SK-N-DZ (cell line): ENCODE data around the gene CHMP4A.
"Not testable (repeated sequence)": the region's sequence is repeated elsewhere in the genome, so short reads cannot be mapped to it uniquely, and the experiment has no call there.

Experiments
- DNase-seq: peaks from one replicate; pipeline ENCODE4 v3.0.0-alpha.2; 2015; ENCODE audit warnings: low spot score

The CHMP4A gene

GRCh38 chr14:24226473-24226872 is 13.2 kb upstream of the CHMP4A start:
- no peak for DNase-seq

- no peak for DNase-seq
Measured at GRCh38 chr14:24224618-24225071, 11.4 kb upstream of the CHMP4A start.

DNA sequence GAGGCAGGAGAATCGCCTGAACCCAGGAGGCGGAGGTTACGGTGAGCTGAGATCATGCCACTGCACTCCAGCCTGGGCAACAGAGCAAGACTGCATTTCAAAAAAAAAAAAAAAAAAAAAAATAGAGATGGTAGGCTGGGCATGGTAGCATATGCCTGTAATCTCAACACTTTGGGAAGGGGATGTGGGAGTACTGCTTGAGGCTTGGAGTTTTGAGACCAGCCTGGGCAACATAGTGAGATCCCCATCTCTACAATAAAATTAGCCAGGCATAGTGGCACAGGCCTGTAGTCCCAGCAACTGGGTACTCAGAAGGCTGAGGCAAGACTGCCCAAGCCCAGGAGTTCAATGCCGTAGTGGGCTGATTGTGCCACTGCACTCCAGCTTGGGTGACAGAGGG is 9.7 kb upstream of the CHMP4A start:
- DNase-seq, result not testable (repeated sequence)

DNA sequence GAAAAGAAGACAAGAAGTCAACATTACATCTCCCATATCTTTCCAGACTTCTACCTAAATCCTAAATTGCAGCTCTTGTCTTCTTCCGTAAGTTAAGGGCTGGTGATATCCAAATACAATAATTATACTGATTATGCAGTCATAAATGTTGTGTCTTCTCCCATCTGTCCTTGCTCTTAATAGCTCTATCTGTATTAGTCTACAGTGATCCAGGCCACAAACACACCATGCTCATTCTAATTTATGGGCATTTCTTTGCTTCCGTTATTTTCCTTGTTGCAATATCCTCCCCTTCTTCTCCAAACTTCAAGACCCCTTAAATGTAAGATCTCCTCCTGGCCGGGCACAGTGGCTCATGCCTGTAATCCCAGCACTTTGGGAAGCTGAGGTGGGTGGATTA is 6.2 kb upstream of the CHMP4A start:
- no peak for DNase-seq

DNA sequence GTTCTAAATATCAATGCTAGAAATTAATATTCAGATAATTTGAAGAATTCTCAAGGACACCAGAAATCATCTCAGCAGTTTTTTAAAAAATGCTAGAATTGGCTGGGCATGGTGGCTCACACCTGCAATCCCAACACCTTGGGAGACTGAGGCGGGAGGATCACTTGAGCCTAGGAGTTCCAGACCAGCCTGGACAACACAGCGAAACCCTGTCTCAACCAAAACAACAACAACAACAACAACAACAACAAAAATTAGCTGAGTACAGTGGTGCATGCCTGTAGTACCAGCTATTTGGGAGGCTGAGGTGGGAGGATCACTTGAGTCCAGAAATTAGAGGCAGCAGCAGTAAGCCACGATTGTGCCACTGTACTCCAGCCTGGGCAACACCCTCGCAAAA is 5.8 kb upstream of the CHMP4A start:
- DNase-seq, result no peak

GRCh38 chr14:24216876-24217275 is 3.6 kb upstream of the CHMP4A start:
- not testable (repeated sequence) for DNase-seq

GRCh38 chr14:24216345-24216699 is 3.0 kb upstream of the CHMP4A start:
- DNase-seq, result no peak

GRCh38 chr14:24215495-24216344 is 2.4 kb upstream of the CHMP4A start, which contains the start of gene MDP1:
TSS of gene MDP1 (minus strand) at chr14:24216066. CDS start at chr14:24215955, 111 bp downstream.
- peak; percentile 89 for DNase-seq

GRCh38 chr14:24213866-24214662 is 776 bp upstream of the CHMP4A start:
- no peak for DNase-seq

DNA sequence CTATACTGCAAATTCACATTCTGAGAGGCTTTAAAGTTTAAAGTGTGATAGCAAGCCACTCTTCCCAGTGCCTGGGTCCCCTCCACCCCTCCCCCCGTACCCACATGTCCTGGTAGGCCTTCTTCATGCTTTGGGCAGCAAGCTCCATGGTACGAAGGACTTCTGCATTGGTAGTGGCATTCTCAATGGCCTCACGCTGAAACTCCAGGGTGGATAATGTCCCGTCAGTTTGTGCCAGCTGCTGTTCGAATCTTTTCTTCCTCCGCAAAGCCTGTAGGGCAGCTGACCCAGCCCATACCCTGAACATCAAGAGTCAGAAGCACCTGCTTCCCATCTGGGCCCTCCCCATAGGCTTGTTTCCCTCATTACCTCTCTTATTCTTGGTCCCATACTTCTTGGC is 2.0 kb downstream of the CHMP4A start:
- no peak for DNase-seq

- no peak for DNase-seq
Measured at GRCh38 chr14:24207625-24208024, 5.7 kb downstream of the CHMP4A start.

DNA sequence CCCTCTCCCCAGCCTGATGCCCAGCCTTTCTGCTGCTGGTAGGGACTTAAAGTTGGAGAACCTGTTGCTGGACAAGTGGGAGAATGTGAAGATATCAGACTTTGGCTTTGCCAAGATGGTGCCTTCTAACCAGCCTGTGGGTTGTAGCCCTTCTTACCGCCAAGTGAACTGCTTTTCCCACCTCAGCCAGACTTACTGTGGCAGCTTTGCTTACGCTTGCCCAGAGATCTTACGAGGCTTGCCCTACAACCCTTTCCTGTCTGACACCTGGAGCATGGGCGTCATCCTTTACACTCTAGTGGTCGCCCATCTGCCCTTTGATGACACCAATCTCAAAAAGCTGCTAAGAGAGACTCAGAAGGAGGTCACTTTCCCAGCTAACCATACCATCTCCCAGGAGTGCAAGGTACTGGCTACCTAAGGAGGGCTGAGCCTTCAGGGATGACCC is 6.2 kb downstream of the CHMP4A start:
- DNase-seq, result no peak

DNA sequence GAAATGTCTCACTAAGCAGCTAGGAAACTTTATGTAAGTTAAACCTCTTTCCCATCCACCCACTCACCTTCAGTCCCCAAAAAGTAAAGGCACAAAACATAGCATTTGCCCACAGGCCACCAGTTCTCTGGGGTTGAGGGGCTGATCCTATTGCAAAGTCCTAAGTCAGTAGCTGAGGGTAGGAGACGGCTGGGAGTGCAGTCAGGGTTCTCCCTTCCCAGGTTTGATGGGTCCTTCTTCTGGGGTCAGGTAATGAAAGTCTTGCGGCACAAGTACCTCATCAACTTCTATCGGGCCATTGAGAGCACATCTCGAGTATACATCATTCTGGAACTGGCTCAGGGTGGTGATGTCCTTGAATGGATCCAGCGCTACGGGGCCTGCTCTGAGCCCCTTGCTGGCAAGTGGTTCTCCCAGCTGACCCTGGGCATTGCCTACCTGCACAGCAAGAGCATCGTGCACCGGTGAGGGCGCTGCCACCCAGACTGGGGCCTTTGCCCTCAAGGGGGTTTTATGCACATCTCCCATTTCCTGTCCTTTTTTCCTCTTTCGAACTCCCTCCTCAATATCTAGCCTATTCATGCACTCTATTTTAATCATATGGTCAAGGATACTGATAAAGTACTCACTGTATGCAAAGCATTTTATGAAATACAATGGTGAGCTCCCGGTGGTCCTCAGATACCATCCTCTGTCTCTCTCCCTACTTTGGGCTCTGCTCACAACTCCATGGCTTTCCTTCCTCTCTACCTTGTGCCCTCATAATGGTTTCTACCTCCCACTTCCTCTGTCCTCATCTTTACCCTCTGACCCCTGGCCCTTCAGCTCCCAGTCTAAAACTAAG is 6.8 kb downstream of the CHMP4A start:
- no peak for DNase-seq

DNA sequence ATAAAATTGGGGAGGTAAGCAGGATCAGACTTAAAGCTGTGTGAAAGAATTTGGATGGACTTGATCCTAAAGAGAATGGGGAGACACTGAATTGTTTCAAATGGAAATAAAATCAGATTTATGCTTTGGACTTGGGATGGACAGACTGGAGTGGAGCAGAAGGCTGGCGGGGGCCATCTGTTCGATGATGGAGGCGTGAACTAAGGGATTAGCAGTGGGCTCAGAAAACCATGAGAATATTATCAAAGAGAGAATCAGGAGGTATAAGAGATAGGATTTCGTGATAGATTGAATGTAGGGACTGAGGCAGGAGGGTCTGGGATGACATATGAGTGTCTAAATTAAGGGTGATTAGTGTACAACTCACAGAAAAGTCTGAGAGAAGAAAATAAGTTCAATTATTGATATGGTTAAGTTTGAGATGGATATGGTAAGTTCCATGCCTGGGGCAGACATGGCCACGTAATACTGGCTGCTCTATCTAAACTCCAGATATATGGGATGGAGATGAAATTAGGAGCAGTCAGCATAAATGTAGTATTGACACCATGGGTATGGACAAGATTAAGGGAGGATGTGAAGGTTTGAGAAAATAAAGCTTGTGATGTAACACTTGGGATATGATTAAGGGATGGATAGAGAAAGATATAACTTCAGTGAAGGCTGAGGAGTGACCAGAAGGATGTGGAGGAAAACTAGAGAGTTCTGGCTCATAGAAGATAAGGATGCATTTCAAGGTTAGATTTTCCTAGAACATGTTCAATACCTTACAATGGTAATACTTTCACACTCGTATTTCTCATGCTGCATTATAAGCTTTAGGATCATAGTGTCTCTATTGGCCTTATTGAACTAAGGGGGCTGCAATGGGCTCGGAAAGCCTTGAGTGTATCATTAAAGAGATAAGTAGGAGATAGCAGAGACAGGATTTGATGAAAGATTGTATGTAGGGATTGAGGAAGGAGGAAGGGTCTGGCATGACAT is 8.8 kb downstream of the CHMP4A start:
- DNase-seq, result no peak

DNA sequence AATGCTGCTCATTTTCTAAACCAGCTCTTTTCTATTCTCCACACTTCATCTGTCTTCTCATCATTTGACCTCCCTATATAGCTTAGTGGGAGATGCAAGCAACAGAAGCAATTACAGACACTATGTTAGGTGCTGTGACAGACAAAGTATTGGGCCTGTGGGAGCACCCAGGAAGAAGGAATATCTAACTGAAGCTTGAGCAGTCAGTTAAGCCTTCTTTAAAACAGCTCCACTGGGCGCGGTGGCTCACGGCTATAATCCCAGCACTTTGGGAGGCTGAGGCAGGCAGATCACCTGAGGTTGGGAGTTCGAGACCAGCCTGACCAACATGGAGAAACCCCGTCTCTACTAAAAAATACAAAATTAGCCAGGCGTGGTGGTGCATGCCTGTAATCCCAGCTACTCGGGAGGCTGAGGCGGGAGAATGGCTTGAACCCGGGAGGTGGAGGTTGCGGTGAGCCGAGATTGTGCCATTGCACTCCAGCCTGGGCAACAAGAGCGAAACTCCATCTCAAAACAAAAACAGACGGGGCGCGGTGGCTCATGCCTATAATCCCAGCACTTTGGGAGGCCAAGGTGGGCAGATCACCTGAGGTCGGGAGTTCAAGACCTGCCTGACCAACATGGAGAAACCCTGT is 9.9 kb downstream of the CHMP4A start:
- DNase-seq, result not testable (repeated sequence)

DNA sequence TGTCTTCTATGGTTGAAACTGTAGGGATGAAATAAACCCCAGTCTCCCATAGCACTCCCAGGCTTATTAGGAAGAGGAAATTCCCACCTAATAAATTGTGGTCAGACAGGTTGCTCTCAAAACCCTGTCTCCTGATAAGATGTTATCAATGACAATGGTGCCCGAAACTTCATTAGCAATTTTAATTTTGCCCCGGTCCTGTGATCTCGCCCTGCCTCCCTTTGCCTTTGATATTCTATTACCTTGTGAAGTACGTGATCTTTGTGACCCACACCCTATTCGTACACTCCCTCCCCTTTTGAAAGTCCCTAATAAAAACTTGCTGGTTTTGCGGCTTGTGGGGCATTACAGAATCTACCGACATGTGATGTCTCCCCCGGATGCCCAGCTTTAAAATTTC is 10.8 kb downstream of the CHMP4A start:
- not testable (repeated sequence) for DNase-seq

GRCh38 chr14:24198814-24199524 is 14.3 kb downstream of the CHMP4A start:
- DNase-seq, result no peak

- no peak for DNase-seq
Measured at GRCh38 chr14:24197056-24197450, 16.2 kb downstream of the CHMP4A start.
